PC-9 (cell line): ENCODE data around the gene PRIM2. TPM values are rescaled to one million over a fixed set of nuclear protein-coding genes. Genes with fewer than 3 reads are reported as not detected.
"Not testable (repeated sequence)": the region's sequence is repeated elsewhere in the genome, so short reads cannot be mapped to it uniquely, and the experiment has no call there.

Experiments used
- BruUV-seq: library from RNA; stranded (reverse); fragments of 400-500 nt; replicated peaks from 2 replicates; lab custom pipeline; 2021; lab: Mats Ljungman, UMichigan
- CTCF ChIA-PET: fragments of 300-600 bp; sonication (Branson Sonifier 250); formaldehyde crosslinking; loops from one replicate; lab custom pipeline; 2022; ENCODE audit warnings: antibody characterized with exemption; lab: Charles Lee
- POLR2A ChIA-PET: fragments of 300-600 bp; sonication (Branson Sonifier 250); formaldehyde crosslinking; loops from one replicate; lab custom pipeline; 2022; ENCODE audit warnings: antibody characterized with exemption; ENCODE audit not compliant: unreplicated experiment; lab: Charles Lee
- DNase-seq, 2 experiments: peaks; one replicate each; pipeline versions ENCODE4 v3.0.0 to v3.0.0-alpha.2; 2015 to 2022; ENCODE audit warnings: mixed read lengths in 1 of 2
- H2AFZ ChIP-seq: fragments of 200-600 bp; sonication (generic); 2 replicates; pipeline ENCODE4 v1.8.1; 2017; ENCODE audit warnings: antibody characterized with exemption
- H3F3A ChIP-seq: fragments of 200-600 bp; sonication (generic); 2 replicates; pipeline ENCODE4 v1.8.1; 2017; ENCODE audit warnings: antibody characterized with exemption, mild to moderate bottlenecking, low read depth; ENCODE audit not compliant: insufficient read depth
- H3K27ac ChIP-seq: fragments of 200-600 bp; sonication (generic); 2 replicates; pipeline ENCODE4 v1.6.1; 2016; ENCODE audit warnings: mixed run types
- H3K27me3 ChIP-seq: fragments of 200-600 bp; sonication (generic); 2 replicates; pipeline ENCODE4 v1.6.1; 2016; ENCODE audit warnings: low read depth, mixed run types; ENCODE audit not compliant: insufficient read depth
- H3K36me3 ChIP-seq: fragments of 200-600 bp; sonication (generic); 2 replicates; pipeline ENCODE4 v1.6.1; 2016; ENCODE audit warnings: low read depth, mixed run types
- H3K4me1 ChIP-seq: fragments of 200-600 bp; sonication (generic); replicated peaks from 2 replicates; pipeline ENCODE4 v1.6.1; 2016; ENCODE audit warnings: mixed run types; ENCODE audit not compliant: insufficient read depth
- H3K4me2 ChIP-seq: fragments of 200-600 bp; sonication (generic); 2 replicates; pipeline ENCODE4 v1.6.1; 2017; ENCODE audit warnings: mixed run types
- H3K4me3 ChIP-seq: fragments of 200-600 bp; sonication (generic); 2 replicates; pipeline ENCODE4 v1.6.1; 2016; ENCODE audit warnings: mixed run types
- H3K79me2 ChIP-seq: fragments of 200-600 bp; sonication (generic); 2 replicates; pipeline ENCODE4 v1.6.1; 2017; ENCODE audit warnings: low read depth, mixed run types
- H3K9me2 ChIP-seq: fragments of 200-600 bp; sonication (generic); 2 replicates; pipeline ENCODE4 v1.8.1; 2017; ENCODE audit warnings: mild to moderate bottlenecking; ENCODE audit not compliant: insufficient read depth
- H3K9me3 ChIP-seq: fragments of 200-600 bp; sonication (generic); 2 replicates; pipeline ENCODE4 v1.8.1; 2016; ENCODE audit warnings: low read depth; ENCODE audit not compliant: insufficient read depth
- H4K20me1 ChIP-seq: fragments of 200-600 bp; sonication (generic); 2 replicates; pipeline ENCODE4 v1.8.1; 2017; ENCODE audit not compliant: insufficient read depth
- EZH2 ChIP-seq: fragments of 200-600 bp; sonication (generic); IDR thresholded peaks from 2 replicates; pipeline ENCODE4 v1.8.0; 2017; ENCODE audit warnings: antibody characterized with exemption, low read depth
- intact Hi-C: fragments of 100-400 bp; cut with micrococcal nuclease; formaldehyde crosslinking; loops from one replicate; pipeline ENCODE4 v1.10.0; 2022; ENCODE audit not compliant: unreplicated experiment
- total RNA-seq: library from RNA; stranded (reverse); gene quantifications from 2 replicates; pipeline ENCODE4 v1.2.3, GENCODE V29; 2021
- TF ChIP-seq, protein P1 (sequence below): fragments of 200-600 bp; sonication (generic); conservative IDR thresholded peaks from 2 replicates; pipeline ENCODE4 v1.6.1; 2017; ENCODE audit warnings: mixed run types, antibody characterized with exemption, mild to moderate bottlenecking, moderate library complexity

PRIM2 gene
- total RNA-seq, 1 experiment from 2014 or later: 33.3 TPM

DNA sequence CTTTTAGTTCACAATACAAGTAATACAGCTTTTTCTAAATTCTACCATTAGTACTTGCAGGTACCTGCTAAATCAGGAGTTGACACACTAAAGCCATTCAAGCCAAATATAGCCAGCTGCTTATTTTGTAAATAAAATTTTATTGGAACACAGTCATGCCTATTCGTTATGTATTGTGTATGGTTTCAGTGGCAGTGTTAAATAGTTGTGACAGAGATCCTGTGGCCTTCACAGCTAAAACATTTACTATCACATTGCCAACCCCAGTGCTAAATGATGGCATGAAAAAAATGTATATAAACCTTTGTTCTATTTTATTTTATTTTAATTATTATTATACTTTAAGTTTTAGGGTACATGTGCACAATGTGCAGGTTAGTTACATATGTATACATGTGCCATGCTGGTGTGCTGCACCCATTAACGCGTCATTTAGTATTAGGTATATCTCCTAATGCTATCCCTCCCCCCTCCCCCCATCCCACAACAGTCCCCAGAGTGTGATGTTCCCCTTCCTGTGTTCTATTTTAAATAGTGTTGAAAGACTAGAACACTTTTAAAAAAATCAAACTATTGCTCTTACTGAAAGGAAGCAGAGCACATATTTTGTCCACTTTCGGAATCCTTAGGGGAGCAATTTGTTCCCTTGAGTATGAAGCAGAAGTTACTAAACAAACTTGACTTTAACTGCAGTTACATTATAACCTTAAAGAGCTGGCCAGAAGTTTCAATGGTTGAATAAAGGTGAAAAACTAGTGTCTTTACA, 115.7 kb downstream of the PRIM2 start:
- no peak for DNase-seq

GRCh38 chr6:57433790-57434189, 116.4 kb downstream of the PRIM2 start:
- H3K9me3 ChIP-seq, H3K27ac ChIP-seq, DNase-seq, H3K4me2 ChIP-seq, H2AFZ ChIP-seq, H4K20me1 ChIP-seq, intact Hi-C loops, H3K79me2 ChIP-seq, BruUV-seq, H3K4me3 ChIP-seq, H3K27me3 ChIP-seq, POLR2A ChIA-PET, CTCF ChIA-PET, H3F3A ChIP-seq, H3K9me2 ChIP-seq, H3K36me3 ChIP-seq, H3K4me1 ChIP-seq: not testable (repeated sequence)

More for the DNA sequence above, 115.7 kb downstream of the PRIM2 start:
- TF ChIP-seq, protein P1, sequence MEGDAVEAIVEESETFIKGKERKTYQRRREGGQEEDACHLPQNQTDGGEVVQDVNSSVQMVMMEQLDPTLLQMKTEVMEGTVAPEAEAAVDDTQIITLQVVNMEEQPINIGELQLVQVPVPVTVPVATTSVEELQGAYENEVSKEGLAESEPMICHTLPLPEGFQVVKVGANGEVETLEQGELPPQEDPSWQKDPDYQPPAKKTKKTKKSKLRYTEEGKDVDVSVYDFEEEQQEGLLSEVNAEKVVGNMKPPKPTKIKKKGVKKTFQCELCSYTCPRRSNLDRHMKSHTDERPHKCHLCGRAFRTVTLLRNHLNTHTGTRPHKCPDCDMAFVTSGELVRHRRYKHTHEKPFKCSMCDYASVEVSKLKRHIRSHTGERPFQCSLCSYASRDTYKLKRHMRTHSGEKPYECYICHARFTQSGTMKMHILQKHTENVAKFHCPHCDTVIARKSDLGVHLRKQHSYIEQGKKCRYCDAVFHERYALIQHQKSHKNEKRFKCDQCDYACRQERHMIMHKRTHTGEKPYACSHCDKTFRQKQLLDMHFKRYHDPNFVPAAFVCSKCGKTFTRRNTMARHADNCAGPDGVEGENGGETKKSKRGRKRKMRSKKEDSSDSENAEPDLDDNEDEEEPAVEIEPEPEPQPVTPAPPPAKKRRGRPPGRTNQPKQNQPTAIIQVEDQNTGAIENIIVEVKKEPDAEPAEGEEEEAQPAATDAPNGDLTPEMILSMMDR: no peak
- TF ChIP-seq EZH2: no peak
- H3K4me3 ChIP-seq: no peak overlapping the region
- 0 out of 2 replicates have a peak, but pooled peaks cover 4% of the 10 kb centered on the region for H3K4me1 ChIP-seq
- H3K27me3 ChIP-seq: no peaks in the 10 kb centered on the region
- no peaks in the 10 kb centered on the region for H3K9me2 ChIP-seq
- H3K4me2 ChIP-seq: no peak overlapping the region
- H3K9me3 ChIP-seq: no peaks in the 10 kb centered on the region
- POLR2A ChIA-PET: no interaction called here
- CTCF ChIA-PET: no interaction called here
- no peaks in the 10 kb centered on the region for H4K20me1 ChIP-seq
- BruUV-seq: no TSS peak
- H2AFZ ChIP-seq: no peak overlapping the region
- H3K79me2 ChIP-seq: no peaks in the 10 kb centered on the region
- H3K27ac ChIP-seq: no peak overlapping the region
- H3F3A ChIP-seq: no peaks in the 10 kb centered on the region
- intact Hi-C loops: no loop called here
- H3K36me3 ChIP-seq: no peaks in the 10 kb centered on the region

DNA sequence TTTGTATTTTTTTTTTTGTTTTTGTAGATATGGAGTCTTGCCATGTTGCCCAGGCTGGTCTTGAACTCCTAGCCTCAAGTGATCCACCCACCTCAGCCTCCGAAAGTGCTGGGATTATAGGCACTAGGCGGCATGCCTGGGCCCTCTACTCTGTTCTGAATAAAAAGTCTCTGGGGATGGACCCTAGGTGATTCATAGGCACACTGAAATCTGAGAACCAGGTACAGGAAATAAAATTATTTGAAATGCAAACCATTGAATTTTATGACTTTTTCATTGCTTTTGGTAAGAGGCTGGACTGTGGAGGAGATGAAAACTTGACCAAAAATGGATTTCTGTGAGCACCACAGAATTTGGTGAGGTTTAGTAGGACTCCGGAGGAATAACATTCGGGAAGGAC, 117.5 kb downstream of the PRIM2 start:
- Histone ChIP-seq H2AFZ (no peak overlapping the region), H3K79me2 (no peaks in the 10 kb centered on the region), H3K4me1 (0 out of 2 replicates have a peak, but pooled peaks cover 4% of the 10 kb centered on the region), H3K4me2 (no peak overlapping the region), H3K4me3 (no peak overlapping the region), H3F3A (no peaks in the 10 kb centered on the region), H3K27ac (no peak overlapping the region), H3K36me3 (no peaks in the 10 kb centered on the region), H4K20me1 (no peaks in the 10 kb centered on the region), H3K9me2 (no peaks in the 10 kb centered on the region; the same call in 1 of the 2 replicates), H3K27me3 (no peaks in the 10 kb centered on the region), H3K9me3 (no peaks in the 10 kb centered on the region)
- intact Hi-C loops: no loop called here
- POLR2A ChIA-PET: interaction anchor here (0.6 kb wide), 1 partner anchor 14 kb away, joined by 5 read pairs; no protein-coding TSS in a partner anchor
- BruUV-seq: no TSS peak
- DNase-seq: no peak
- TF ChIP-seq, protein P1: no peak
- TF ChIP-seq EZH2: no peak
- CTCF ChIA-PET: no interaction called here
